ENCODE results near the gene AICDA.

GRCh38 chr12:8564656-8565055 lies 48.0 kb downstream of the AICDA start:
- no peak for TF ChIP-seq CTCF (IDR thresholded peaks at IDR 0.05; ENCODE audit: low read depth, low read length, poor library complexity, severe bottlenecking)
- no peak for TF ChIP-seq EZH2phosphoT487 (IDR thresholded peaks at IDR 0.05; ENCODE audit: borderline replicate concordance, low read length)

All from DOHH2 (cell line).